AG20443 (cell line): ENCODE data around the gene CPXCR1.
"Not testable (repeated sequence)": the region's sequence is repeated elsewhere in the genome, so short reads cannot be mapped to it uniquely, and the experiment has no call there.

Source experiments
- DNase-seq: peaks from one replicate; pipeline ENCODE4 v3.0.0; 2012; ENCODE audit warnings: low spot score, mixed read lengths

CPXCR1 gene

GRCh38 chrX:88746925-88747324 is at the start of gene CPXCR1:
Gene CPXCR1, plus strand, starts transcription at chrX:88747225. Its CDS starts 6,190 bp downstream, at chrX:88753415.
- DNase-seq = no peak

- no peak for DNase-seq
Observed at GRCh38 chrX:88735835-88736234, 11.2 kb upstream of the CPXCR1 start.

DNA sequence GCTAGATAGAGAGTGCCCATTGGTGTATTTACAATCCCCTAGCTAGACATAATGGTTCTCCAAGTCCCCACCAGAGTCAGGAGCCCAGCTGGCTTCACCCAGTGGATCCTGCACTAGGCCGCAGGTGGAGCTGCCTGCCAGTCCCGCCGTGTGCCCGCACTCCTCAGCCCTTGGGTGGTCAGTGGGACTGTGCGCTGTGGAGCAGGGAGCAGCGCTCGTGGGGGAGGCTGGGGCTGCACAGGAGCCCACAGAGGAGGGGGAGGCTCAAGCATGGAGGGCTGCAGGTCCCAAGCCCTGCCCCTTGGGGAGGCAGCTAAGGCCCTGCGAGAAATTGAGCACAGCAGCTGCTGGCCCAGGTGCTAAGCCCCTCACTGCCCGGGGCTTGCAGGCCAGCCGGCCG is 810 bp upstream of the CPXCR1 start:
- DNase-seq = not testable (repeated sequence)

DNA sequence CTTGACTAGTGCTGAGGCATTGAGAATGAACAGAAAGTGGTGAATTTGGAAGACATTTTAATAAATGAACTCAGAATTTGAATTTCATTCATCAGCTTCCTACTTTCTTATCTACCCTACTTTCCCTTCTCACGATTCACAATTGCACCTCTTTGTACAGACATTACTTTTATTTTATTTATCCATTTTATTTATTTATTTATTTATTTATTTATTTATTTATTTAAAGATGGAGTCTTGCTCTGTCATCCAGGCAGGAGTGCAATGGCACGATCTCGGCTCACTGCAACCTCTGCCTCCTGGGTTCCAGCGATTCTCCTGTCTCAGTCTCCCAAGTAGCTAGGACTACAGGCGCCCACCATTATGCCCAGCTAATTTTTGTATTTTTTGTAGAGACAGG is 5.3 kb downstream of the CPXCR1 start:
- not testable (repeated sequence) for DNase-seq

GRCh38 chrX:88789825-88790224 is 42.8 kb downstream of the CPXCR1 start:
- no peak for DNase-seq
